UCSD-AML1 (cell line): Measurements from ENCODE around the gene TCF7L2.
A peak's percentile ranks its signal among the peaks of the same experiment; 100 is the strongest.

ENCODE experiments used
- DNase-seq: peaks from one replicate; lab custom pipeline; 2025; ENCODE audit not compliant: unreplicated experiment; lab: John Stamatoyannopoulos, UW

Gene TCF7L2

DNA sequence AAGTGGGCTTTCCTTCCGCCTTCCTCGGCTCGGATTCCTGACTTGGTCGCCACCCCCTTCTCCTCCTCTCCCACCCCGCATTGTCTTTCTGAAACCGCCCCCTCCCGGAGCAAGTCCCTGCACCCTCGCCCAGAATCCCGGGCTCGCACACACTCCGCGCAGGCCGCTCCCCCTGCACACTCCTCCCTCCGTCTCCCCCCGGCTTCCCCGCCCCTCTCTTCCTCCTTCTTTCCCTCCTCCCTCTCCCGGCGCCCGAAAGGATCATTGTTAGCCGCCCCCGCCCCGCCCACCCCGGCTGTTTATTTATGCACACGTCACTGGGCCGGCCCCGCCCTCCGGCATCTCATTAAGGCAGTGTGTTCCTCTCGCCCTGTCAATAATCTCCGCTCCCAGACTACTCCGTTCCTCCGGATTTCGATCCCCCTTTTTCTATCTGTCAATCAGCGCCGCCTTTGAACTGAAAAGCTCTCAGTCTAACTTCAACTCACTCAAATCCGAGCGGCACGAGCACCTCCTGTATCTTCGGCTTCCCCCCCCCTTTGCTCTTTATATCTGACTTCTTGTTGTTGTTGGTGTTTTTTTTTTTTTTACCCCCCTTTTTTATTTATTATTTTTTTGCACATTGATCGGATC, at the start of gene TCF7L2:
TCF7L2 (plus strand) TSS at position 373 of the 633 bp plus-strand sequence. CDS start 510 bp downstream, outside the sequence.
- DNase-seq = peak; percentile 94

DNA sequence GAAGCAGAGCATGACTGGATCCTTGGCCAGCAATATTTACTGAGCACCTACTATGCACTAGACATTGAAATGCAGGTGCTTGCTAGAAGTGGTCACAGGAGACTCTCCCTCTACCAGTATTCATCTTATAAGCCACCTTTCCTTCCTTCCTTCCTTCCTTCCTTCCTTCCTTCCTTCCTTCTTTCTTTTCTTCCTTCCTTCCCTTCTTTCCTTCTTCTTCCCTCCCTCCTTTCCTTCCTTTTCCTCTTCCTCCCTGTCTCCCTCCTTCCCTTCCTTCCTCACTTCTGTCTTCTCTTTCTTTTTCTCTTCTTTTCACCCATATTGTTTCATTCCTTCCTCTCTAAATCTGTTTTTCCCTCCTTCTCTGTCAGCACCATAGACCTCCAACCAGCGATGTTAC, 47.3 kb upstream of the TCF7L2 start:
- no peak for DNase-seq

DNA sequence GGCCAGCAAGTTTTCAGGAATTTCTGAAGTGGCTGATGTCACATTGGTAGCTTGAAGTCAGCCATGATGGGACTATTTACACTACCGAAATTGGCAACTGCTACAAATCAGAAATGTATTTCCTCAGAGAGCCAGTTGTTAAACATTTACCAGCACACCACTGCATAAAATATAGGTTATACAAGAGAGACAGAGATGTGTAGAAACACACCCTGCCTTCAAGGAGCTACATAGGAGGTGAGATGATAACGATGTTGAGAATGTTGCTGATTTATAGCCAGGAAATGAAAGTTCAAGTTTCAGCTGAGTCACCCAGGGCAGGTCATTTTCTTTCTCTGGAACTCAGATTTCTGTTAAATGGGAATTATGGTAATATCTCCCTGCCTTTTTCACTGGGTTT, 46.0 kb upstream of the TCF7L2 start:
- DNase-seq = no peak

DNA sequence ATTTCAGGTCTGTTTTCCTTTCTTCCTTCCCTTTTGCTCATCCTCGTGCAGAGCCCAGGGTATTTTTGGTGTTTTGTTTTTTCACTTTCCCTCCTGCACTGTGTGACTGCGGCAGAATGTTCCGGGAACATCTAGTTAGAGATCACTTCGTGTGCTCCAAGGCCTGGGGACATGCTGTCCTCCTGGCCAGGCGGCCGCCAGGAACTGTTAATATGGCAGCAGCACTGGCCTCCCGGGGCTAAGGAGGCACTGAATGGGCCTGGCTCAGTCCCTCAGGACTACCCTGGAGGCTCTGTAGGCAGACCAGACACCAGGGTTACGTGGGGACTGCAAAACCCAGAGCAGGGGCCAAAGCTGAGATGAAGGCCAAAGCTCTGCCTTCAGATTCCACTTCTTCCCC, 43.1 kb upstream of the TCF7L2 start:
- DNase-seq = no peak

DNA sequence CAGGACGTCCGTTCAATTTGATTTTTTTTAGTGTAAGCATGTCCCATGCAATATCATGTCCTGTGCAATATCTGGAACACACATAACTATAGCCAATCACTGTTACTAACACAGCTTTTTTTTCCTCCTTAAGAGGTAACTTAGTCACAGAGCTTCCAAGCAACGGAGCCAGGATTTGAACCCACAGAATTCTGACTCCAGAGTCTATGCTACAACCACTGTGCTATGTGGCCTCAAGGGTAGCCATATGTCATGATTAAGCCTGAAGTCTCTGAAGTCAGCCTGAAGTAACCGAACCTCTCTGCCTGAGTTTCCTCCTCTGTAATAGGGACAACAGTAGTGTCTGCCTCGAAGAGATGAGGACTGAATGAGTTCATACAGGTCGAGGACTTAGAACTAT, 42.2 kb upstream of the TCF7L2 start:
- DNase-seq = no peak

DNA sequence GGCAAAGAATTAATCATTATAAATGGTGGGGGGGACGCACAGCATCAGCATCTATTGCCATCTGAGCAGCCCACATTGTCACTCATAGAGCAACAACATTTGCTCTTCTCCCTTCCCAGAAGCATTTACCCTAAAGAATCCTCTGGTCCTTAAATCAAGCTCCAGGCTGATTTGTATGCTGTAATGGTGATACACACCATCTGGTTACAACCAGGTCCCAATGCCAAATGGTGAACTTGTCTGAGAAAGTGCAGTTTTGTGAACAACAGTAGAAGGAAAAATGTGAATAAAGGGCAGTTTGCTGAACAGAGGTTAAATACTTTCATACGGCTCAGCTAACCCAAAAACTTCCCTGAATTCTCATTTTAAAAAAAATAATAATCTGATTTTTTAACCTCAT, 38.8 kb upstream of the TCF7L2 start:
- DNase-seq = no peak

DNA sequence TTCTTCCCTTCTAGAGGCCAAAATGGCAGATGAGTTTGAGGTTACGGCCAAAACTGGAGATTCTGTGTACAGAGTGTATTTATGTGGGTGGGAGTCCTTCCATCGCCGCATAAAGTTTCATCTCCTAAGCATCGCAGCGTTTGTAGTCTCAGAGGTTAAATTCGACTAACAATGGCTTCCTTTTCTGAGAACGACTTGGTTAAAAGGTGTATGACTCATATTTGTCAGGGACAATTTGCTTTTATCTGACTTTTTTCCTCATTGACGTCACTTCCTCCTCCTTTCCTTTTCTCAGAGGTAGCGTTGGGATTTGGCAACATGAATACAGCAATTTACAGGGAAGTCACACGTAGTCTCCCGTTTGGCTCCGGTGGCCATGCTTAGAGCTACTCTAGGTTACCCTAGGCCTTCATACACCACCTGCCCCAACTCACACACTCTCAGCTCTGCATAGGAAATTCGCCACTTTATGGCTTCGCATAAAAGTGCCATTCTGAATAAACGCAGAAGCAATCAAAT, 37.6 kb upstream of the TCF7L2 start:
- no peak for DNase-seq

DNA sequence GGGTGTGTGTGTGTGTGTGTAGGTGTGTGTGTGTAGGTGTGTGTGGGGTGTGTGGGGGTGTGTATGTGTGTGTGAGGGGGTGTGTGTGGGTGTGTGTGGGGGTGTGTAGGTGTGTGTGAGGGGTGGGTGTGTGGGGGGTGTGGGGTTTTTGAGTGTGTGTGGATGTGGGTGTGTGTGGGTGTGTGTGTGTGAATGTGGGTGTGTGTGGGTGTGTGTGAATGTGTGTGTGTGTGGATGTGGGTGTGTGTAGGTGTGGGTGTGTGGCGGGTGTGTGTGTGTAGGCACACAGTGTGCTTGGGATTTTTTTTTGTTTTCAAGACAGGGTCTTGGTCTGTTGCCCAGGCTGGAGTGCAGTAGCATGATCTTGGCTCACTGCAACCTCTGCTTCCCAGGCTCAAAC, 36.8 kb upstream of the TCF7L2 start:
- no peak for DNase-seq

DNA sequence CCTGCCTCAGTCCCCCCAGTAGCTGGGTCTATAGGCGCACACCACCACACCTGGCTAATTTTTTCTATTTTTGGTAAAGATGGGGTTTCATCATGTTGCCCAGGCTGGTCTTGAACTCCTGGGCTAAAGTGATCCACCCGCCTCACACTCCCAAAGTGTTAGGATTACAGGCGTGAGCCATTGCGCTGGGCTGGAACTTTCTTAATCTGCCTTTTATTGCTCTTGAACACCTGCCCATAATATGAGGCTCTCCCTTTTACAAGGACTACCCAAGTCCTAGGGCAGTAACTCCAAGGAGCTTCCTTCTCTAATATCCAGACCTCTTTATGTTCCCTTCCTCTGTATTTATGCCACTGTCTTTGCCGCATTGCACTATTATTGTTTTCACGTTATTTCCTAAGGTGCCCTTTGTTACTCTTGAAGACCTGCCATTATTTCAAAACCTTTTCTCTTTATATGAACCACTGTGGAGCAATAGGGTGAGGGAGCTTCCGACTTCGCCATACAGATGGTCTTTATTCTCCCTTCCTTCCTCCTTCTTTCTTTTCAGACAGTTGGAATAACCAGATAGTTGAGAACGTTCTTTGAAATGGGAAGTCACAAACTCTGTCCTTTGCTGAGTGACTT, 36.3 kb upstream of the TCF7L2 start:
- DNase-seq = no peak

DNA sequence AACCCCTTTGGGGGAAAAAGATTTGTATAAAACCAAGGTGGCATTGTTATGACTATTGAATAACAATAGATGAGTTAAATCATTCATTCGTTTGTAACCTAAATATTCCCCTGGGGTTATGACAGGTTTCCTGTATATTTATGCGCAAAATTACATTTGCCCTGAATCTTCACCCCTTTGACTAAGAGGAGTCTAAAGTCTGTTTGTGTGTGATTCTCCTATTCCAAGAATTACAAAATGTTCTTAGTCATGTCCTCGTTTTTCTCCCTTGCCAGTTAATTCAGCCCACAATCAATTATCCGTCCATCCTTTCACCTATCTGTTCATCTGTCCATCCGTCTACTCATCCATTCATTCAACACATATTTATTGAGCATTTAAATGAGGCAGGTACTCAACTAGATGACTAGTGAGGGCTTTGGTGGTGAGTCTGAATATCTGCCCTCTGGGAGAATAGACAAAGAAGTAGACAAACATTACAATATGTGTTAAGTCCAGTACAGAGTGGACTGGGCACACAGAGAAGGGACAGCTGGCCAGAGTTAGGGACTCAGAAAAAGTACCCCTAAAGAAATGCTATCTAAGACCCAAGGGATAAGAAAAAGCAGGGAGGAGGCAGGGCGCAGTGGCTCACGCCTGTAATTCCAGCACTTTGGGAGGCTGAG, 35.6 kb upstream of the TCF7L2 start:
- no peak for DNase-seq

DNA sequence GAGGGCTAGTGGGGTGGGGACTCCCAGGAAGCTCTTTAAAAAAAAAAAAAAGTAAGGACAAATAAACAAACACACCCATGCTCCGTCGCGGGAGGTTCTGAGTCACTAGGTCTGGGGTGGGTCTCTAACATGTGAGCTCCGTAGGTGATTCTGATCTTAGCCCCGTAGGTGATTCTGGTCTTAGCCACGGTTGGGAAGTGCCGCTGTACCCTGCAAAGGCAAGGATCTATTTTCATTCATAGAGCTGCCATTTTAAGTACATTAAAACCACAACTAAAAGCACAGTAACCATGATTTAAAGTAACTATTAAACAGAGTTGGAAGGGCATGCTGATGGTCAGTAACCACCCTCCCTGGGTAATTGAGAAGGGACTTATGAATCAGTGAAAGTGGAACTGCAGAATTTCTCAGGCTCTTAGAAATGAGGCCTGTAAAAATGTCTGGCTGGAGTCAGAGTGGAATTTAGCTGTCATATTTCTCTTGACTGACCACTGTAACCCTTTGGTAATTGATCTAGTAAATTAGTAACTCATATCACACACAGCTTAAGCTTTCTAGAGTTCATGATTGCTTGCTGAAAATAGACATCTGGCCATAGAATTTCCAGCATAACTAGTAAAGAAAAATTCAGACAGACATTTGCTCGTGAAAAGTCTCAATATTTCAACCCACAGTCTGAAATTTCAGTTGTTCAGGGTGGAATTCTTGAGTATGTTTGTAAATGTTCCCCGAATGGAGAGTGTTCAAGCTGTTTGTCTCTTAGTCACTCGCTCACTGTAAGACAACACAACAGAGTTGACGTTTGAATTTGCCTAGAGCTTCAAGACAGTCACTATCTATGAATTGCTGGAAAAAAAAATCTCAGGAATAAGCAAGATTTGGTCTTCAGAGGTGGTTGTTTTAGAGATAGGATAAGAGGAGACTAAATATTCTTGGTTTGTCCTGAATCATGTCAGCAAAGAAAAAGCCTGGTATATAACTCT, 34.2 kb upstream of the TCF7L2 start:
- DNase-seq = no peak

DNA sequence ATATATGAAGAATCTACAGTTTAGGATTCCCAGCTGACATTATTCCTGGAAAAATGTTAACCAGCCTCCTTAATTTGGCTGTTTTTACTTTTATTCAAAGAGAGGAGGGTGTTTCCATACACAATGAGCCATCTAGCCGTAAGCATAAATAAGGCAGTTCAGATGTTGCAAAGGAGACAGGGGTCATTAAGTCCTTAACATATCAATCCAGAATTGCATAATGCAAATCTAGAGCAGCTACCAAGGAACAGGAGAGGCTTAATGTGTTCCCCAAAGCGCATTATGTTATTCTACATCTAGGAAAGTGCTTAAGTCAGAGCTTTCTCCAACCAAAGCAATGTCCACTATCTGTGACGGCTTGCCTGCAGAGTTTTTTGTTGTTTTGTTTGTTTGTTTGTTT, 32.4 kb upstream of the TCF7L2 start:
- DNase-seq = no peak

DNA sequence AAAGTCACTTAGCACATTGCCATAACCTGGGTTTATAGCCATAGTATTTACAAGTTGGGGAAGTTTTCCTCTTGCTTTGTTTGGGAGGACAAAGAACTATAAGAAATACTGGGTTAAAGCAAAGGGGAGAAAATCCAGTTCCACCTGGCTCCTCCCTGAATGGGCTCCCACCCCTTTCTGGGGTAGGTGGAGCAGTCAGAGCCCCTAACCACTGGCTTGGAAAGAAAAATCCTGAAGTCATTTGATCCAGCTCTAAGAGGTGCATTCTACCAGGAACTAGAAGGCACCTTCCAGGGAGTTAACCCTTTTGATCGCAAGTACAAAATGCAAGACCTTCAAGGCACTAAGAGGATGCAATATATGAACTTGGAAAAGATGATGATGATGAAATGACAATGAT, 31.3 kb upstream of the TCF7L2 start:
- no peak for DNase-seq

DNA sequence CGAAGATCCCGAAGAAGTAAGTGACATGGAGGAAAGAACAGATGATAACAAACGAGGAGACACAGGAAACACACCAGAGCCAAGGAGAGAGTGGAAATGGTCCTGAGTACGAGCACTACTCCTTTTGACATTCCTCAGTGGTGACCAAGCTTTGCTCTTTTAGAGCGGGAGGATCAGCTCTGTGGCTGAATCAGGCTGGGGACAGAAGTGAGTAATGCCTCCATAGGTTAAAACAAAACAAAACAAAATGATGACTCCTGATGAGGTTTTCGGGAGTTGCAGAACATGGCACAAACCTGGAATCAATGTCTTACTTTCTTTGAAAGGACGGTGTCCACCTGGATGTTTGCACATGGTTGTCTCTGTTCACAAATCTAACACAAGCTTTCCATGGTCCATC, 30.3 kb upstream of the TCF7L2 start:
- no peak for DNase-seq

DNA sequence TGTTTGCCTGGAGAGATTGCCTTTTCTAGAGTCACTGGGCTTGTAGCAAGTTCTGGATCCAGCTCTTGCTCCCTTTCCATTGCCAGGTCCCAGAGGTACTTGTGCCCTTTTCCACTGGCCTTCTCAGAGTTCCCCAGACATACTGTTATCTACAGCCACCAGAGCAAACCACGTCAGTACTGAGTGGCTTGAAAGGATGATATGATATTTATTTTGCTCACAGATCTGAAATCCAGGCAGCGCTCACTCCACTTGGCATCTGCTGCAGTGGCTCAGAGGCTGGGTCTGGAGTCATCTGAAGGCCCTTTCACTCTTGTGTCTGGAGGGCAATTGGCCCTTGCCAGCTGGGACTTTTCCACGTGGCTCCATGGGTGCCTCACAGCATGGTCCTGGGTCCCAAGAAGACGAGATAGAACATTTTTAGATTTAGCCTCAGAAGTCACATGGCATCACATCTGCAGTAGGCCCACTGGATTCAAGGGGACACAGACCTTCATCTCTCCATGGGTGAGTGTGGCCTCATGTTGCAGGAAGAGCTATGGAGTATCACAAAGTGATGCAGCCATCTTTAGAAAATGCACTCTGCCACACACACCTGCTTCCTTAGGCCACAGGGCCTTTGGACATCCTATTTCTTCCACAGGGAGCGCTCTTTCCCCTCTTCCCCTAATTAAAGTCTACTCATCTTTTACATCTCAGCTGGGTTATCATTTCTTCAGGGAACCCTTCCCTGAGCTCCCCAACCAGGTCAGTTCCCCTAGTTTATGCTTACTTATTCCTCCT, 22.9 kb upstream of the TCF7L2 start:
- DNase-seq = no peak

DNA sequence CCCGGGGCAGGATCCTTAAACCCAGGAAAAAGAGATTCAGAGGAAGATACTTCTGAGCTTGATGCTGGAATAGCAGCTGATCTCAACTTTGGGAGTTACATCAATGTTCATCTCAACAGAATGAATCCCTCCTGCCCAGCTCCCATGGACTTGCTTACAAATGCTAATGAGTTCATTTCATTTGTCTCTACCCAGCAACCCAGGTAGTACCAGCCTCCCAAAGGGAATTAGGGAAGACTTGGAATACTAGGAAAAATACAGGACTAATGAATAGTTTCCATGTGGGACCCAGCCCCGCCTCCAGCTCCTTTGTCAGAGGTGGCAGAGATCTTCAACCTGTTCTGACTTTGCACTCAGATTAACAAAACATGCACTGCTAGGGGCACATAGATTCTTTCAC, 22.1 kb upstream of the TCF7L2 start:
- no peak for DNase-seq

DNA sequence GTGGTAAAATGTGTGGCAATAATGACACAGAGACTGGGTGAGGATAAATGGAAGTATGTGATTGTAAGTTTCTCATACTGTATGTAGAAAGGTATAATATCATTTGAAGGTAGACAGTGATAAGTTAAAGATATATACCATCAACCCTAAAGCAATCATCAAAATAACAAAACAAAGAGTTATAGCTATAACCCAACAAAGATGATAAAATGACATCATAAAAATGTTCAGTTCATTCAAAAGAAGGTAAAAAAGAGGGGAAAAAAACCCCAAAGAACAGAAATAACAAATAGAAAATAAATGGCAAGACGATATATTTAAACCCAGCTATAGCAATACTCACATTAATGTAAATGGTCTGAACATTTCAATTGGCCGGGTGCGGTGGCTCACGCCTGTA, 17.4 kb upstream of the TCF7L2 start:
- DNase-seq = no peak

DNA sequence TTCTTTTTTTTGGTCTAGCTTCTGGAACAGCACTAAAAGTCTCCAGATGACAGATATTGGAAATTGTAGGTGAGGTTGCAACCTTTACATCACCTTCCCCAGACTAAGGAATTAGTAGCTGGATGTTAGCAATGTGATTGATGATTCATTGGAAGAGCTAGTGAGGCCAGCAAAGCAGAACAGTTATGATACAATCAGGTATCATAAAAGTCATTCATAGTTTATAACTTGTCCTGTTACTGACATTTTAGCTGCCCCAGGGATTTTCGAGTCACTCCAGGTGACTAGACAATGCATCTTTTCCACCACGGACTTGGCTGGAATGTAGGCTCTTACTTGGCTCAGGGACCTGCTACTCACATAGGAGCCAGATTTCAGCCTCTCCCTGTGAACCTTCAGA, 15.9 kb upstream of the TCF7L2 start:
- DNase-seq = no peak

DNA sequence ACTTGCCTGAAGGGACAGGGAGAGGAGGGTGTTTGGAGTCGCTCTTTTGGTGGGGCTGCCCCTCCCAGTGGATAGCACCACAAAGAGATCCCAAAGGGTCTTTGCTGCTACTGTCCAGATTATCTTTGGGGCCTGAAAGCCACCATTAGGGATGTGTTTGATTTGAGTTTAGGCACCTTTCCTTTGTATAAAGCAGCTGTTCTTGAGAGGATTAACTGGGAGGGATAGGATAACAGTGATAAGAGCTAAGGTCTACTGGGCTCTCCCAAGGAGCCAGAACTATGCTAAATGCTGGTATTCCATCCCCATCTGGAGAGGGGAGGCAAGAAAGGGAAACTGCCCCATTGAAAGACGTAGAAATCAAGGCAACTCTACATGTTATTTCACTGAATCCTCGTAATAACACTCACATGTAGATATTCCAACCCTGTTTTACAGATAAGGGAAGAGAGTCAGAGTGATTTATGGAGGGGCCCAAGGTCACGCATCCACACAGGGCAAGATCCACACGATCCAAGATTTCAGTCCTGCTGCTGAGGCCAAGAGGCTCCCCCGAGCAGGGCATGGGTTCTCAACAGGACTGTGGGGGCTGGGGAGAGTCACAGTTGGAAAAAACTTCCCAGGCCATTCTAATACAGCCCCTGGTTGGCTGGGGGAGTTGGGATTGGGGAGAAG, 11.1 kb upstream of the TCF7L2 start:
- no peak for DNase-seq

DNA sequence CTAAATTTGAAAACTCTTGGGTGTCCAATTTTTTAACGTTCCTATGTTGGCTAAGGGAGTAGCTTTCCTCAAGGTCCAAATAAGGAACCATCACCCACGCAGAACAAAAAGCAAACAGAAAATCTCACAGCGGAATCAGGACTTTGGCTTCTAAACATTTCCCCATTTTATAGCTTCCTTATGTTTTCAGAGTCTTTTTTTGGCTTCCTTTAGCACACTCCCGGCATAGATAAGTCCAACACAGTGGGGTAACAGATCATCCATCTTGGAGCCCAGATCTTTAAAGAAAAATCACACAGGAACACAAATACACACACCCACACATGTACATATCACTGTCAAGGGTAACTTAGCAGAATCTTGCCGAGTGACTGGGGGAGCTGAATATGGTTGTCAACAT, 4.2 kb upstream of the TCF7L2 start:
- no peak for DNase-seq
